GM12878 (cell line): ENCODE results near the gene ITGA5. TPM values are rescaled to one million over a fixed set of nuclear protein-coding genes. Genes with fewer than 3 reads are reported as not detected.

ENCODE experiments used
- ATAC-seq: fragments of 200-7000 bp; cut with Tn5 transposase; 3 replicates; pipeline ENCODE4 v1.9.1; 2020; ENCODE audit warnings: mild to moderate bottlenecking, moderate library complexity
- BruUV-seq: library from RNA; stranded (reverse); fragments of 400-500 nt; replicated peaks from 2 replicates; lab custom pipeline; 2021; lab: Mats Ljungman, UMichigan
- CTCF ChIA-PET: fragments of 300-600 bp; sonication (Branson Sonifier 250); formaldehyde crosslinking; extraction: SDS; loops from one replicate; lab custom pipeline; 2021; ENCODE audit warnings: inconsistent platforms; lab: Yijun Ruan, JAX
- POLR2A ChIA-PET: fragments of 350-600 bp; formaldehyde crosslinking; extraction: SDS; loops from one replicate; lab custom pipeline; 2021; ENCODE audit warnings: inconsistent platforms; lab: Charles Lee
- RAD21 ChIA-PET: fragments of 300-600 bp; sonication (Branson Sonifier 250); formaldehyde crosslinking; loops from one replicate; lab custom pipeline; 2023; ENCODE audit warnings: antibody characterized with exemption; ENCODE audit not compliant: unreplicated experiment; lab: Charles Lee
- SMC1A ChIA-PET: fragments of 300-600 bp; sonication (Branson Sonifier 250); formaldehyde crosslinking; loops from one replicate; lab custom pipeline; 2023; ENCODE audit not compliant: unreplicated experiment, uncharacterized antibody; lab: Charles Lee
- DNase-seq: peaks from one replicate; pipeline ENCODE4 v3.0.0-alpha.2; 2011; ENCODE audit warnings: low read depth, low spot score
- FAIRE-seq: peaks from 3 replicates; lab custom pipeline; 2011; peaks lifted over from hg19 to GRCh38; lab: Jason Lieb, UNC
- H2AFZ ChIP-seq: 2 replicates; pipeline ENCODE4 v1.6.0; 2011; ENCODE audit warnings: low read depth, low read length, control low read depth; ENCODE audit not compliant: control insufficient read depth
- H3K27ac ChIP-seq: 2 replicates; pipeline ENCODE4 v1.5.1; 2011; ENCODE audit warnings: control low read depth; ENCODE audit not compliant: control insufficient read depth, insufficient read depth
- H3K27me3 ChIP-seq, 2 experiments: replicated peaks in 1 of 2; 2 replicates each; pipeline versions ENCODE4 v1.6.0 to v1.6.1; 2011; ENCODE audit warnings: low read length in 1 of 2; ENCODE audit not compliant: control insufficient read depth in 2 of 2, insufficient read depth in 2 of 2
- H3K36me3 ChIP-seq, 2 experiments: 2 replicates each; pipeline ENCODE4 v1.5.1; 2011; ENCODE audit warnings: low read length in 1 of 2; ENCODE audit not compliant: control insufficient read depth in 2 of 2, insufficient read depth in 2 of 2
- H3K4me1 ChIP-seq: 2 replicates; pipeline ENCODE4 v1.6.1; 2011; ENCODE audit warnings: mild to moderate bottlenecking, low read length, moderate library complexity, mixed read lengths; ENCODE audit not compliant: control insufficient read depth, insufficient read depth
- H3K4me2 ChIP-seq: 2 replicates; pipeline ENCODE4 v1.6.0; 2011; ENCODE audit warnings: control low read depth; ENCODE audit not compliant: control insufficient read depth, insufficient read depth
- H3K4me3 ChIP-seq: fragments of 200-600 bp; sonication (generic); 2 replicates; pipeline ENCODE4 v1.5.1; 2016
- H3K79me2 ChIP-seq: 2 replicates; pipeline ENCODE4 v1.6.0; 2011; ENCODE audit warnings: low read length; ENCODE audit not compliant: control insufficient read depth, insufficient read depth
- H3K9ac ChIP-seq: 2 replicates; pipeline ENCODE4 v1.8.0; 2011; ENCODE audit warnings: low read length, control low read depth, mixed read lengths; ENCODE audit not compliant: control insufficient read depth, insufficient read depth
- H3K9me3 ChIP-seq: replicated peaks from 3 replicates; pipeline ENCODE4 v1.5.1; 2011; ENCODE audit warnings: mild to moderate bottlenecking, low read length; ENCODE audit not compliant: control insufficient read depth, insufficient read depth
- H4K20me1 ChIP-seq: 2 replicates; pipeline ENCODE4 v1.6.0; 2011; ENCODE audit not compliant: control insufficient read depth, insufficient read depth
- BCL11A ChIP-seq: IDR thresholded peaks from 2 replicates; pipeline ENCODE4 v1.6.1; 2011; ENCODE audit warnings: low read depth, low read length
- CBX3 ChIP-seq: fragments of 200-600 bp; sonication (generic); IDR thresholded peaks from 2 replicates; pipeline ENCODE4 v1.6.1; 2016; ENCODE audit warnings: low read depth, borderline replicate concordance
- CHD4 ChIP-seq: fragments of 200-600 bp; sonication (generic); IDR thresholded peaks from 2 replicates; pipeline ENCODE4 v1.6.1; 2016; ENCODE audit warnings: mild to moderate bottlenecking
- E2F4 ChIP-seq: IDR thresholded peaks from 2 replicates; pipeline ENCODE4 v1.6.1; 2012; ENCODE audit warnings: low read depth, low read length, improper control_type of control experiment
- EGR1 ChIP-seq, 2 experiments: IDR thresholded peaks; 1 replicate in 1 of 2; 2 replicates in 1 of 2; pipeline ENCODE4 v1.6.1; 2011 to 2012; ENCODE audit warnings: low read depth in 2 of 2, low read length in 2 of 2, borderline replicate concordance in 1 of 2, mild to moderate bottlenecking in 1 of 2, moderate library complexity in 1 of 2
- EP300 ChIP-seq, 2 experiments: fragments of 150-350 bp in 1 of 2; IDR thresholded peaks; 2 replicates each; pipeline ENCODE4 v1.6.1; 2011 to 2012; ENCODE audit warnings: low read depth in 2 of 2, low read length in 2 of 2, borderline replicate concordance in 1 of 2, improper control_type of control experiment in 1 of 2, inconsistent platforms in 1 of 2; ENCODE audit not compliant: control insufficient read depth in 1 of 2
- ETV6 ChIP-seq, 2 experiments: fragments of 450-650 bp in 1 of 2; IDR thresholded peaks in 1 of 2; conservative IDR thresholded peaks in 1 of 2; 2 replicates each; pipeline ENCODE4 v1.6.1; 2014; ENCODE audit warnings: antibody characterized with exemption in 1 of 2, borderline replicate concordance in 1 of 2, low read depth in 1 of 2, mild to moderate bottlenecking in 1 of 2, moderate library complexity in 1 of 2
- GATAD2B ChIP-seq: fragments of 450-650 bp; conservative IDR thresholded peaks from 2 replicates; pipeline ENCODE4 v1.6.1; 2017; ENCODE audit warnings: low read depth, mild to moderate bottlenecking, moderate library complexity
- HDAC2 ChIP-seq: fragments of 200-600 bp; sonication (generic); IDR thresholded peaks from 2 replicates; pipeline ENCODE4 v1.6.1; 2017
- MXI1 ChIP-seq: fragments of 150-350 bp; IDR thresholded peaks from 2 replicates; pipeline ENCODE4 v1.6.1; 2011; ENCODE audit warnings: low read depth, mild to moderate bottlenecking, inconsistent platforms, low read length, improper control_type of control experiment
- NFYA ChIP-seq: IDR thresholded peaks from 2 replicates; pipeline ENCODE4 v1.6.1; 2011; ENCODE audit warnings: low read depth, mild to moderate bottlenecking, low read length, improper control_type of control experiment, borderline replicate concordance
- NR2C2 ChIP-seq: IDR thresholded peaks from 2 replicates; pipeline ENCODE4 v1.6.1; 2011; ENCODE audit warnings: borderline replicate concordance, low read depth; ENCODE audit not compliant: control insufficient read depth, insufficient read length
- SP1 ChIP-seq: IDR thresholded peaks from one replicate; pipeline ENCODE4 v1.6.1; 2011; ENCODE audit warnings: low read depth, low read length
- SPI1 ChIP-seq: IDR thresholded peaks from 2 replicates; pipeline ENCODE4 v1.6.1; 2011; ENCODE audit warnings: low read depth, mild to moderate bottlenecking, low read length, moderate library complexity, borderline replicate concordance; ENCODE audit not compliant: insufficient read depth
- WRNIP1 ChIP-seq: IDR thresholded peaks from 2 replicates; pipeline ENCODE4 v1.6.1; 2011; ENCODE audit warnings: low read depth, low read length, improper control_type of control experiment, borderline replicate concordance
- in situ Hi-C: fragments of 300-500 bp; cut with MboI; formaldehyde crosslinking; loops from 9 replicates; pipeline ENCODE4 v1.14.3; 2018; ENCODE audit warnings: mixed read lengths
- intact Hi-C: fragments of 100-400 bp; cut with micrococcal nuclease; formaldehyde crosslinking; loops from one replicate; pipeline ENCODE4 v1.14.2; 2022; ENCODE audit not compliant: unreplicated experiment
- polyA plus RNA-seq, 11 experiments: library from polyadenylated mRNA; depleted of rRNA in 4 of 11; unstranded in 6 of 11; stranded (reverse) in 5 of 11; fragments of >200 nt; fragmentation: Nextera tagmentation in 4 of 11; fragmentation: Illumina TruSeq in 1 of 11; extraction: Ambion mirVana in 4 of 11; extraction: Trizol in 1 of 11; gene quantifications; 1 replicate in 1 of 11; 2 replicates in 10 of 11; pipeline versions ENCODE4 v1.2.1 to v1.2.3, GENCODE V29; 2011 to 2016; ENCODE audit warnings: inconsistent platforms in 2 of 11, missing spikeins in 2 of 11, low read depth in 1 of 11
- total RNA-seq, 4 experiments: library from RNA; depleted of rRNA in 3 of 4; stranded (reverse); fragments of >200 nt in 3 of 4; fragmentation: Illumina TruSeq in 1 of 4; extraction: Trizol in 1 of 4; gene quantifications; 2 replicates each; pipeline versions ENCODE4 v1.2.1 to v1.2.3, GENCODE V29; 2013 to 2021

Gene ITGA5
- total and polyA plus RNA-seq, 10 of the 15 experiments (the other 5 are each of a cell fraction or from before 2014, with no cell fraction given), result 0.15 to 22.5 (median 0.61) TPM

DNA sequence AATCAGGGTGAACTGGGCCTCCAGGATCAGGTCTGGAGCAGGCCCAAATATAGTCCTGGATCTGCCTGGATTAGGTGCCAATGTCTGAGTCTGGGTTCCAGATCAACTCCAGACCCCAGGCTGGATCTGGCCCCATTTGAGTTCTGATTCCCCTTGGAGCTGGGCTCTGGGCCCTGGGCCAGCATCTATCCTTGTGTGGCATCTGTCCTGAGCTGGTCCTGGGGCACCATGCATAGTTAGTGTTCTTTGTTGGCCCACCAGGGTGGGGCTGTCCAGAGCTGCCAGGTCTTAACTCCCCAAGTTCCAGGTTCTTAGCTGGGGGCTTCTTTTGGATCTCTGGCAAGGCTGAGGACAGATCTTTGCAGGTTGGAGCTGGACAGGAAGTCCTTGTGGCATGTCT lies 23.5 kb downstream of the ITGA5 start:
- Histone ChIP-seq H3K9ac (no peak overlapping the region), H3K27me3 (no peaks in the 10 kb centered on the region), H3K79me2 (no peaks in the 10 kb centered on the region), H3K9me3 (no peaks in the 10 kb centered on the region), H3K36me3 (no peaks in the 10 kb centered on the region), H3K4me3 (no peak overlapping the region), H2AFZ (no peak overlapping the region), H4K20me1 (no peaks in the 10 kb centered on the region), H3K4me2 (no peak overlapping the region), H3K27ac (no peak overlapping the region)
- FAIRE-seq (no peak), DNase-seq (no peak), ATAC-seq (no peak)
- in situ Hi-C loops (no loop called here), intact Hi-C loops (no loop called here)
- no TSS peak for BruUV-seq
- ChIA-PET RAD21 (interaction anchor here (0.9 to 9.3 kb wide), 4 partner anchors 33 to 48 kb away, joined by 3 to 296 read pairs (median 3); no protein-coding TSS in a partner anchor), POLR2A (interaction anchor here (0.6 kb wide), 1 partner anchor 1188 kb away, joined by 3 read pairs; the partner anchor contains the start of gene ITGB7), CTCF (interaction anchor here (0.9 to 12.3 kb wide), 12 partner anchors 9 to 180 kb away, joined by 3 to 1071 read pairs (median 5); partner anchors contain the start of genes ITGA5 and ZNF385A), SMC1A (interaction anchor here (1.2 to 12.3 kb wide), 3 partner anchors 27 to 56 kb away, joined by 3 to 469 read pairs (median 3); no protein-coding TSS in a partner anchor)
- TF ChIP-seq EP300 (IDR thresholded peaks at IDR 0.05; ENCODE audit: borderline replicate concordance in 1 of 2, control insufficient read depth in 1 of 2, low read depth in 2 of 2, low read length in 2 of 2) (no peak), GATAD2B (no peak), EGR1 (IDR thresholded peaks at IDR 0.05; ENCODE audit: borderline replicate concordance in 1 of 2, low read depth in 2 of 2, low read length in 2 of 2) (no peak), SP1 (no peak), SPI1 (no peak), WRNIP1 (no peak), MXI1 (no peak), ETV6 (conservative IDR thresholded peaks at IDR 0.05 in 1 of 2, IDR thresholded peaks at IDR 0.05 in 1 of 2; ENCODE audit: borderline replicate concordance in 1 of 2, low read depth in 1 of 2) (no peak), CHD4 (no peak), NR2C2 (no peak), NFYA (no peak), HDAC2 (no peak), CBX3 (no peak), E2F4 (no peak), BCL11A (no peak)
- TF ChIP-seq, all 136 proteins: peak for 0
- no peaks in the 10 kb centered on the region for H3K4me1 ChIP-seq
